ENCODE results near the gene YEATS4.

DNA sequence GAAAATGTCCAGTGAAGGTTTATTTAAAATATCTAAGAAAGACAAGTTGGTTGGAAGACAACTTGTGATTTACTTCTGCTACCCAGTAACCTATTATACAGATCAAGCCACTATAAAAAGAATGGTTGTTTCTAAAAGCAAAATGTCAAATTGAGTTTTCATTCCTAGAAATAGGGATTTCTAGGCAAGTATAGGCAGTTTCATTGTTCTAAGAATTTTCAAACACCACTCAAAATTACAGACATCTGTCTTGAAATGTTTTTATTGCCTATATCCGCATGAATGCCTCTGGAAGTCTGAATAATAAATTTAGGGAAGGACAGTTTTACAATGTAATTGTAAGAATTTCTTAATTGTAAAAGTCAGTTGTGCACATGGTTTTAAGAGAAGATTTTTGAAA is 8.6 kb downstream of the YEATS4 start:
- TF ChIP-seq POLR2AphosphoS5 (IDR thresholded peaks at IDR 0.05), result no peak
- TF ChIP-seq, protein P1, sequence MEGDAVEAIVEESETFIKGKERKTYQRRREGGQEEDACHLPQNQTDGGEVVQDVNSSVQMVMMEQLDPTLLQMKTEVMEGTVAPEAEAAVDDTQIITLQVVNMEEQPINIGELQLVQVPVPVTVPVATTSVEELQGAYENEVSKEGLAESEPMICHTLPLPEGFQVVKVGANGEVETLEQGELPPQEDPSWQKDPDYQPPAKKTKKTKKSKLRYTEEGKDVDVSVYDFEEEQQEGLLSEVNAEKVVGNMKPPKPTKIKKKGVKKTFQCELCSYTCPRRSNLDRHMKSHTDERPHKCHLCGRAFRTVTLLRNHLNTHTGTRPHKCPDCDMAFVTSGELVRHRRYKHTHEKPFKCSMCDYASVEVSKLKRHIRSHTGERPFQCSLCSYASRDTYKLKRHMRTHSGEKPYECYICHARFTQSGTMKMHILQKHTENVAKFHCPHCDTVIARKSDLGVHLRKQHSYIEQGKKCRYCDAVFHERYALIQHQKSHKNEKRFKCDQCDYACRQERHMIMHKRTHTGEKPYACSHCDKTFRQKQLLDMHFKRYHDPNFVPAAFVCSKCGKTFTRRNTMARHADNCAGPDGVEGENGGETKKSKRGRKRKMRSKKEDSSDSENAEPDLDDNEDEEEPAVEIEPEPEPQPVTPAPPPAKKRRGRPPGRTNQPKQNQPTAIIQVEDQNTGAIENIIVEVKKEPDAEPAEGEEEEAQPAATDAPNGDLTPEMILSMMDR (IDR thresholded peaks at IDR 0.05), result no peak
- no peak for TF ChIP-seq POLR2A (IDR thresholded peaks at IDR 0.05)

Data from transverse colon (tissue), 4 donors.